T-helper 2 cell (primary cell): ENCODE data around the gene CD40LG.

Source experiments
- DNase-seq, 5 experiments: peaks; one replicate each; pipeline versions ENCODE4 v3.0.0 to v3.0.0-alpha.2; 2012 to 2022

The CD40LG gene

DNA sequence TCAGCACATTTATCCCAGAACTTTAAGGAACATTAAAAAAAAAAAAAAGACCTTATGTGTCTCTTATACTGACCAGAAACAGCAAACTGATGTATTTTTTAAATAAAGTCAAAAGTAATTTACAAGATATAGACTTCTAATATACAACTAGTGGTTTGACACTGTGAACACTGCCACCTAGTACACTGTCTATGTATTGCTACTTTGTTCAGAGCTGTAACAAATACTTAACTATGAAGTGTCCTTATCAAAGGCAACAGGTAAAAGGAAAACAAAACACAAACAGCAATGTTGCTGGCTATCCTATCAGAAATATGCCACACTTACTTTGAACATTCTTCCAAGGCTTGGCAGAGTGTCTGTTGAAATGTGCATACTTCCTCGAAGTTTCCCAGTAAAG, 60.4 kb downstream of the CD40LG start:
- peak in 1 of 5 experiments; percentile 44 for DNase-seq
